Breast epithelium (tissue), 3 donors: ENCODE measurements around the gene OASL.

Experiments used
- CTCF ChIP-seq, 3 donors: fragments of 450-650 bp; IDR thresholded peaks; one replicate each; pipeline ENCODE4 v1.5.1; 2016 to 2017; ENCODE audit warnings: antibody characterized with exemption in 3 of 3, mild to moderate bottlenecking in 3 of 3, moderate library complexity in 3 of 3
- POLR2AphosphoS5 ChIP-seq, 3 donors: sonication (generic); formaldehyde crosslinking; IDR thresholded peaks; one replicate each; pipeline ENCODE4 v1.6.1; 2017; ENCODE audit warnings: antibody characterized with exemption in 3 of 3

- no peak for TF ChIP-seq CTCF (IDR thresholded peaks at IDR 0.05)
- TF ChIP-seq POLR2AphosphoS5 (IDR thresholded peaks at IDR 0.05) = no peak
Observed at GRCh38 chr12:121013715-121014114, 25.3 kb downstream of the OASL start.
